Karpas-422 (cell line): Measurements from ENCODE around the gene ICE1. TPM values are rescaled to one million over a fixed set of nuclear protein-coding genes. Genes with fewer than 3 reads are reported as not detected.
"Not testable (repeated sequence)": the region's sequence is repeated elsewhere in the genome, so short reads cannot be mapped to it uniquely, and the experiment has no call there.

Experiments used
- DNase-seq: peaks from one replicate; pipeline ENCODE4 v3.0.0-alpha.2; 2015
- H2AFZ ChIP-seq: fragments of 200-600 bp; sonication (generic); 2 replicates; pipeline ENCODE4 v1.6.1; 2014; ENCODE audit warnings: antibody characterized with exemption, low read length, mixed read lengths
- H3K27ac ChIP-seq: fragments of 200-600 bp; sonication (generic); 2 replicates; pipeline ENCODE4 v1.5.1; 2014; ENCODE audit warnings: mild to moderate bottlenecking, low read length, moderate library complexity
- H3K27me3 ChIP-seq: fragments of 200-600 bp; sonication (generic); 2 replicates; pipeline ENCODE4 v1.6.1; 2014; ENCODE audit warnings: low read length, mixed read lengths
- H3K36me3 ChIP-seq: fragments of 200-600 bp; sonication (generic); 2 replicates; pipeline ENCODE4 v1.6.1; 2014; ENCODE audit warnings: low read length, mixed read lengths; ENCODE audit not compliant: insufficient read depth
- H3K4me1 ChIP-seq: fragments of 200-600 bp; sonication (generic); 2 replicates; pipeline ENCODE4 v1.6.1; 2014; ENCODE audit warnings: mild to moderate bottlenecking, low read length, mixed read lengths
- H3K4me2 ChIP-seq: fragments of 200-600 bp; sonication (generic); 2 replicates; pipeline ENCODE4 v1.6.1; 2014; ENCODE audit warnings: low read length, low read depth, mild to moderate bottlenecking; ENCODE audit not compliant: poor library complexity, severe bottlenecking
- H3K4me3 ChIP-seq: fragments of 200-600 bp; sonication (generic); 2 replicates; pipeline ENCODE4 v1.5.1; 2014; ENCODE audit warnings: mild to moderate bottlenecking, antibody characterized with exemption, low read length, mixed read lengths
- H3K79me2 ChIP-seq: fragments of 200-600 bp; sonication (generic); 2 replicates; pipeline ENCODE4 v1.6.1; 2014; ENCODE audit warnings: mild to moderate bottlenecking, low read length, mixed read lengths
- H3K9ac ChIP-seq: fragments of 200-600 bp; sonication (generic); 2 replicates; pipeline ENCODE4 v1.6.0; 2014; ENCODE audit warnings: low read length
- H3K9me2 ChIP-seq: fragments of 200-600 bp; sonication (generic), shearing (Covaris generic); replicated peaks from 2 replicates; pipeline ENCODE4 v1.6.0; 2014; ENCODE audit warnings: mild to moderate bottlenecking, low read length, moderate library complexity; ENCODE audit not compliant: insufficient read depth
- H3K9me3 ChIP-seq: fragments of 300-700, 200-600 bp; sonication (generic); 2 replicates; pipeline ENCODE4 v1.6.1; 2014; ENCODE audit warnings: low read length, mixed read lengths
- H4K20me1 ChIP-seq: fragments of 200-600 bp; sonication (generic); 2 replicates; pipeline ENCODE4 v1.6.1; 2014; ENCODE audit warnings: mild to moderate bottlenecking, antibody characterized with exemption, low read length, low read depth; ENCODE audit not compliant: insufficient read depth
- total RNA-seq: library from RNA; depleted of rRNA; stranded (reverse); fragments of >200 nt; shearing (Covaris generic); gene quantifications from 2 replicates; pipeline ENCODE4 v1.2.3, GENCODE V29; 2014; ENCODE audit warnings: low replicate concordance

Gene ICE1
- total RNA-seq, 1 experiment from 2014 or later, result 30.3 TPM

GRCh38 chr5:5466227-5466626, 43.8 kb downstream of the ICE1 start:
- H3K27me3 ChIP-seq, result no peaks in the 10 kb centered on the region
- peaks cover 18% of the 10 kb centered on the region for H3K79me2 ChIP-seq
- no peaks in the 10 kb centered on the region for H3K9me2 ChIP-seq
- no peaks in the 10 kb centered on the region for H3K9me3 ChIP-seq
- H3K4me1 ChIP-seq, result no peaks in the 10 kb centered on the region
- H3K36me3 ChIP-seq, result peaks cover 43% of the 10 kb centered on the region; the same call in 1 of the 2 replicates
- H3K27ac ChIP-seq, result no peak overlapping the region
- no peak for DNase-seq
- H4K20me1 ChIP-seq, result no peaks in the 10 kb centered on the region
- H3K4me2 ChIP-seq, result no peak overlapping the region
- no peak overlapping the region for H3K4me3 ChIP-seq
- H3K9ac ChIP-seq, result no peak overlapping the region
- H2AFZ ChIP-seq, result no peak overlapping the region

GRCh38 chr5:5467737-5468136, 45.3 kb downstream of the ICE1 start:
- H4K20me1 ChIP-seq, result no peaks in the 10 kb centered on the region
- no peaks in the 10 kb centered on the region for H3K27me3 ChIP-seq
- H3K4me3 ChIP-seq, result no peak overlapping the region
- peaks cover 20% of the 10 kb centered on the region for H3K79me2 ChIP-seq
- no peak overlapping the region for H3K4me2 ChIP-seq
- H3K9ac ChIP-seq, result no peak overlapping the region
- no peak overlapping the region for H3K27ac ChIP-seq
- H3K9me3 ChIP-seq, result no peaks in the 10 kb centered on the region
- H3K36me3 ChIP-seq, result peaks cover 36% of the 10 kb centered on the region; the same call in 1 of the 2 replicates
- no peaks in the 10 kb centered on the region for H3K4me1 ChIP-seq
- no peak overlapping the region for H2AFZ ChIP-seq
- DNase-seq, result no peak
- no peaks in the 10 kb centered on the region for H3K9me2 ChIP-seq

GRCh38 chr5:5470933-5471332, 48.5 kb downstream of the ICE1 start:
- H4K20me1 ChIP-seq, result no peaks in the 10 kb centered on the region
- H3K9ac ChIP-seq, result no peak overlapping the region
- H3K79me2 ChIP-seq, result peaks cover 20% of the 10 kb centered on the region
- no peak overlapping the region for H3K27ac ChIP-seq
- DNase-seq, result no peak
- H3K36me3 ChIP-seq, result peaks cover 47% of the 10 kb centered on the region; the same call in 1 of the 2 replicates
- H2AFZ ChIP-seq, result no peak overlapping the region
- H3K9me2 ChIP-seq, result no peaks in the 10 kb centered on the region
- no peak overlapping the region for H3K4me3 ChIP-seq
- no peak overlapping the region for H3K4me2 ChIP-seq
- no peaks in the 10 kb centered on the region for H3K4me1 ChIP-seq
- no peaks in the 10 kb centered on the region for H3K9me3 ChIP-seq
- no peaks in the 10 kb centered on the region for H3K27me3 ChIP-seq

GRCh38 chr5:5473226-5473625, 50.7 kb downstream of the ICE1 start:
- Histone ChIP-seq H3K27me3 (no peaks in the 10 kb centered on the region), H3K4me2 (no peak overlapping the region), H3K4me3 (no peak overlapping the region), H2AFZ (no peak overlapping the region), H3K36me3 (peaks cover 37% of the 10 kb centered on the region), H3K4me1 (no peaks in the 10 kb centered on the region), H3K9me3 (no peaks in the 10 kb centered on the region), H3K9me2 (no peaks in the 10 kb centered on the region), H3K79me2 (peaks cover 9% of the 10 kb centered on the region), H3K9ac (no peak overlapping the region), H4K20me1 (no peaks in the 10 kb centered on the region), H3K27ac (no peak overlapping the region)
- no peak for DNase-seq

GRCh38 chr5:5474961-5475360, 52.5 kb downstream of the ICE1 start:
- no peak for DNase-seq
- no peaks in the 10 kb centered on the region for H3K27me3 ChIP-seq
- no peak overlapping the region for H3K27ac ChIP-seq
- H3K9ac ChIP-seq, result no peak overlapping the region
- no peaks in the 10 kb centered on the region for H3K9me3 ChIP-seq
- H3K4me3 ChIP-seq, result no peak overlapping the region
- H3K36me3 ChIP-seq, result peaks cover 32% of the 10 kb centered on the region
- H4K20me1 ChIP-seq, result no peaks in the 10 kb centered on the region
- H3K4me2 ChIP-seq, result no peak overlapping the region
- H3K4me1 ChIP-seq, result no peaks in the 10 kb centered on the region
- no peaks in the 10 kb centered on the region for H3K9me2 ChIP-seq
- no peak overlapping the region for H2AFZ ChIP-seq
- peaks cover 6% of the 10 kb centered on the region for H3K79me2 ChIP-seq

- Histone ChIP-seq H3K4me2 (no peak overlapping the region), H3K9me2 (no peaks in the 10 kb centered on the region), H3K27ac (no peak overlapping the region), H3K4me3 (no peak overlapping the region), H3K79me2 (peaks cover 2% of the 10 kb centered on the region; the same call in 1 of the 2 replicates), H3K27me3 (no peaks in the 10 kb centered on the region), H3K9ac (no peak overlapping the region), H3K4me1 (no peaks in the 10 kb centered on the region), H2AFZ (no peak overlapping the region), H3K9me3 (no peaks in the 10 kb centered on the region), H4K20me1 (no peaks in the 10 kb centered on the region), H3K36me3 (peaks cover 32% of the 10 kb centered on the region)
- DNase-seq, result no peak
Observed at GRCh38 chr5:5475975-5476374, 53.5 kb downstream of the ICE1 start.

GRCh38 chr5:5479578-5479977, 57.1 kb downstream of the ICE1 start:
- H3K9me2 ChIP-seq, H2AFZ ChIP-seq, H3K27me3 ChIP-seq, H3K4me3 ChIP-seq, H3K4me2 ChIP-seq, H3K4me1 ChIP-seq, H3K9me3 ChIP-seq, DNase-seq, H3K79me2 ChIP-seq, H4K20me1 ChIP-seq, H3K27ac ChIP-seq, H3K9ac ChIP-seq: not testable (repeated sequence)
- H3K36me3 ChIP-seq, result peaks cover 22% of the 10 kb centered on the region

GRCh38 chr5:5480481-5481111, 58.1 kb downstream of the ICE1 start:
- H3K36me3 ChIP-seq, result peaks cover 14% of the 10 kb centered on the region
- H4K20me1 ChIP-seq, result no peaks in the 10 kb centered on the region
- H3K79me2 ChIP-seq, result no peaks in the 10 kb centered on the region
- H3K4me2 ChIP-seq, result no peak overlapping the region
- H3K9ac ChIP-seq, result no peak overlapping the region
- H3K27ac ChIP-seq, result no peak overlapping the region
- no peaks in the 10 kb centered on the region for H3K9me3 ChIP-seq
- no peak overlapping the region for H2AFZ ChIP-seq
- H3K9me2 ChIP-seq, result no peaks in the 10 kb centered on the region
- no peak overlapping the region for H3K4me3 ChIP-seq
- H3K4me1 ChIP-seq, result no peaks in the 10 kb centered on the region
- DNase-seq, result no peak
- H3K27me3 ChIP-seq, result no peaks in the 10 kb centered on the region
